Spleen (tissue), 7 donors: ENCODE results near the gene ZNF496.

Experiments
- CTCF ChIP-seq, 11 experiments: fragments of 200-600 bp in 7 of 11; fragments of 450-650 bp in 4 of 11; sonication (generic) in 4 of 11; IDR thresholded peaks in 8 of 11; conservative IDR thresholded peaks in 3 of 11; 1 replicate in 7 of 11; 2 replicates in 4 of 11; pipeline versions ENCODE4 v1.4.0 to v1.8.0; 2016 to 2021; ENCODE audit warnings: antibody characterized with exemption in 11 of 11, inconsistent platforms in 4 of 11, mild to moderate bottlenecking in 1 of 11
- POLR2A ChIP-seq, 3 donors: fragments of 450-650 bp; IDR thresholded peaks; one replicate each; pipeline ENCODE4 v1.5.1; 2017; ENCODE audit warnings: antibody characterized with exemption in 3 of 3, mild to moderate bottlenecking in 1 of 3
- POLR2AphosphoS5 ChIP-seq, 3 donors: sonication (generic); formaldehyde crosslinking; IDR thresholded peaks; one replicate each; pipeline ENCODE4 v1.5.1; 2017; ENCODE audit warnings: antibody characterized with exemption in 3 of 3
- donor health status: DM: no; HTN: no; CAD: no; lungs with moderate emphysema.
- donor health status: DM: no; HTN: no; CAD: no.
- donor health status: DM: no; HTN: no; CAD: no.

- TF ChIP-seq CTCF (IDR thresholded peaks at IDR 0.05 in 8 of 11, conservative IDR thresholded peaks at IDR 0.05 in 3 of 11) (no peak), POLR2A (IDR thresholded peaks at IDR 0.05) (no peak), POLR2AphosphoS5 (IDR thresholded peaks at IDR 0.05) (no peak)
Observed at GRCh38 chr1:247304031-247304430, 27.6 kb downstream of the ZNF496 start.
